Stimulated activated CD8-positive, alpha-beta memory T cell treated with anti-CD3 and anti-CD28 coated beads, Interleukin-12 subunit alpha, Interleukin-12 subunit beta, amount 100 ng/mL, for 1 hour (primary cell): ENCODE measurements around the gene DIO1.

Source experiments
- DNase-seq: peaks from one replicate; pipeline ENCODE4 v3.0.0-alpha.2; 2020; ENCODE audit warnings: low read depth

The DIO1 gene

GRCh38 chr1:53894644-53895043, 657 bp downstream of the DIO1 start:
- no peak for DNase-seq

GRCh38 chr1:53895421-53895820, 1.4 kb downstream of the DIO1 start:
- DNase-seq, result no peak

GRCh38 chr1:53896635-53897229, 2.7 kb downstream of the DIO1 start:
- DNase-seq, result no peak

- no peak for DNase-seq
Measured at GRCh38 chr1:53899206-53899628, 5.2 kb downstream of the DIO1 start.

GRCh38 chr1:53899708-53900107, 5.7 kb downstream of the DIO1 start:
- no peak for DNase-seq

GRCh38 chr1:53902235-53903138, 8.5 kb downstream of the DIO1 start:
- DNase-seq, result no peak

- no peak for DNase-seq
Measured at GRCh38 chr1:53905509-53905908, 11.5 kb downstream of the DIO1 start.

- no peak for DNase-seq
Measured at GRCh38 chr1:53906121-53906520, 12.1 kb downstream of the DIO1 start.

GRCh38 chr1:53909946-53910345, 16.0 kb downstream of the DIO1 start:
- DNase-seq, result no peak

- no peak for DNase-seq
Measured at GRCh38 chr1:53911442-53911841, 17.5 kb downstream of the DIO1 start.

- DNase-seq, result no peak
Measured at GRCh38 chr1:53913352-53914033, 19.5 kb downstream of the DIO1 start.

GRCh38 chr1:53918343-53918742, 24.4 kb downstream of the DIO1 start:
- no peak for DNase-seq

- no peak for DNase-seq
Measured at GRCh38 chr1:53919675-53920066, 25.7 kb downstream of the DIO1 start.

- no peak for DNase-seq
Measured at GRCh38 chr1:53927376-53927881, 33.4 kb downstream of the DIO1 start.

- DNase-seq, result no peak
Measured at GRCh38 chr1:53929246-53929960, 35.4 kb downstream of the DIO1 start.

GRCh38 chr1:53930932-53931331, 36.9 kb downstream of the DIO1 start:
- no peak for DNase-seq

GRCh38 chr1:53931523-53931922, 37.5 kb downstream of the DIO1 start:
- no peak for DNase-seq

- no peak for DNase-seq
Measured at GRCh38 chr1:53934170-53934765, 40.3 kb downstream of the DIO1 start.

- no peak for DNase-seq
Measured at GRCh38 chr1:53936430-53936829, 42.4 kb downstream of the DIO1 start.

- no peak for DNase-seq
Measured at GRCh38 chr1:53938136-53938830, 44.3 kb downstream of the DIO1 start.
